GM23338 (cell line): ENCODE data around the gene SIRPB1. TPM values are rescaled to one million over a fixed set of nuclear protein-coding genes. Genes with fewer than 3 reads are reported as not detected.

Source experiments
- ATAC-seq: fragments of 200-7000 bp; cut with Tn5 transposase; 3 replicates; pipeline ENCODE4 v1.9.1; 2020
- DNase-seq: peaks from one replicate; pipeline ENCODE4 v3.0.0-alpha.2; 2015; ENCODE audit warnings: low spot score
- H2AFZ ChIP-seq: fragments of 200-600 bp; sonication (generic); 2 replicates; pipeline ENCODE4 v1.8.0; 2016; ENCODE audit warnings: antibody characterized with exemption, mild to moderate bottlenecking, moderate library complexity
- H3F3A ChIP-seq: fragments of 200-600 bp; sonication (generic); replicated peaks from 2 replicates; pipeline ENCODE4 v1.8.0; 2017; ENCODE audit warnings: antibody characterized with exemption, mixed run types, low read depth
- H3K27ac ChIP-seq: fragments of 200-600 bp; sonication (generic); 2 replicates; pipeline ENCODE4 v1.6.1; 2016; ENCODE audit warnings: low read depth
- H3K27me3 ChIP-seq: fragments of 200-600 bp; sonication (generic); 2 replicates; pipeline ENCODE4 v1.8.0; 2016; ENCODE audit warnings: mild to moderate bottlenecking, mixed run types, moderate library complexity; ENCODE audit not compliant: insufficient read depth
- H3K36me3 ChIP-seq: fragments of 200-600 bp; sonication (generic); 2 replicates; pipeline ENCODE4 v1.8.0; 2016; ENCODE audit warnings: mild to moderate bottlenecking; ENCODE audit not compliant: insufficient read depth
- H3K4me1 ChIP-seq: fragments of 200-600 bp; sonication (generic); 2 replicates; pipeline ENCODE4 v1.8.0; 2016; ENCODE audit warnings: mild to moderate bottlenecking, moderate library complexity; ENCODE audit not compliant: insufficient read depth
- H3K4me2 ChIP-seq: fragments of 200-600 bp; sonication (generic); 2 replicates; pipeline ENCODE4 v1.7.1; 2017; ENCODE audit warnings: mixed run types
- H3K4me3 ChIP-seq: fragments of 200-600 bp; sonication (generic); 2 replicates; pipeline ENCODE4 v1.6.1; 2016; ENCODE audit warnings: mixed run types
- H3K79me2 ChIP-seq: fragments of 200-600 bp; sonication (generic); replicated peaks from 2 replicates; pipeline ENCODE4 v1.8.0; 2017; ENCODE audit warnings: mild to moderate bottlenecking; ENCODE audit not compliant: insufficient read depth
- H3K9me2 ChIP-seq: fragments of 200-600 bp; sonication (generic); 2 replicates; pipeline ENCODE4 v1.8.0; 2017; ENCODE audit not compliant: insufficient read depth
- H4K20me1 ChIP-seq: fragments of 200-600 bp; sonication (generic); replicated peaks from 2 replicates; pipeline ENCODE4 v1.8.0; 2017; ENCODE audit warnings: mild to moderate bottlenecking; ENCODE audit not compliant: insufficient read depth
- H3K27ac Mint-ChIP-seq: 2 replicates; pipeline ENCODE4 v1.8.0; 2020; ENCODE audit warnings: inconsistent platforms, mild to moderate bottlenecking, moderate library complexity, mixed read lengths
- H3K27me3 Mint-ChIP-seq: 3 replicates; pipeline ENCODE4 v1.8.0; 2022; ENCODE audit warnings: low read depth, mild to moderate bottlenecking, moderate library complexity, mixed read lengths, inconsistent platforms; ENCODE audit not compliant: insufficient read depth, poor library complexity
- H3K36me3 Mint-ChIP-seq: 3 replicates; pipeline ENCODE4 v1.8.0; 2021; ENCODE audit warnings: low read depth, mild to moderate bottlenecking, inconsistent platforms, moderate library complexity, mixed read lengths
- H3K4me1 Mint-ChIP-seq: 3 replicates; pipeline ENCODE4 v1.8.0; 2020; ENCODE audit warnings: mild to moderate bottlenecking, inconsistent platforms, mixed read lengths
- H3K4me3 Mint-ChIP-seq: 3 replicates; pipeline ENCODE4 v1.8.0; 2021; ENCODE audit warnings: moderate library complexity, mild to moderate bottlenecking, inconsistent platforms, mixed read lengths
- H3K9me3 Mint-ChIP-seq: 3 replicates; pipeline ENCODE4 v1.8.0; 2020; ENCODE audit warnings: moderate library complexity, mild to moderate bottlenecking, inconsistent platforms, mixed read lengths
- CREB1 ChIP-seq: fragments of 250-450 bp; sonication (Bioruptor Pico); IDR thresholded peaks from 2 replicates; pipeline ENCODE4 v1.5.0; 2020; ENCODE audit warnings: low read depth, mild to moderate bottlenecking, moderate library complexity
- CTCF ChIP-seq, 2 experiments: fragments of 200-600 bp in 1 of 2; sonication (generic) in 1 of 2; conservative IDR thresholded peaks; 2 replicates each; pipeline versions ENCODE4 v1.5.1 to v1.6.1; 2016 to 2017; ENCODE audit warnings: antibody characterized with exemption in 2 of 2, low read depth in 2 of 2, mild to moderate bottlenecking in 2 of 2, moderate library complexity in 1 of 2
- ETS1 ChIP-seq: IDR thresholded peaks from 2 replicates; pipeline ENCODE4 v1.6.1; 2016; ENCODE audit warnings: antibody characterized with exemption
- EZH2 ChIP-seq: fragments of 200-600 bp; sonication (generic); IDR thresholded peaks from one replicate; pipeline ENCODE4 v1.8.0; 2017; ENCODE audit warnings: antibody characterized with exemption, mild to moderate bottlenecking, low read depth; ENCODE audit not compliant: unreplicated experiment
- EZH2phosphoT487 ChIP-seq: fragments of 200-600 bp; sonication (generic); IDR thresholded peaks from one replicate; pipeline ENCODE4 v1.8.1; 2018; ENCODE audit warnings: antibody characterized with exemption; ENCODE audit not compliant: unreplicated experiment
- JUNB ChIP-seq: IDR thresholded peaks from one replicate; pipeline ENCODE4 v1.6.1; 2016; ENCODE audit warnings: antibody characterized with exemption; ENCODE audit not compliant: unreplicated experiment
- NANOG ChIP-seq: IDR thresholded peaks from 2 replicates; pipeline ENCODE4 v1.6.1; 2016; ENCODE audit warnings: antibody characterized with exemption, borderline replicate concordance
- POLR2AphosphoS5 ChIP-seq: IDR thresholded peaks from 2 replicates; pipeline ENCODE4 v1.6.1; 2016; ENCODE audit warnings: antibody characterized with exemption, low read depth
- REST ChIP-seq: IDR thresholded peaks from one replicate; pipeline ENCODE4 v1.6.1; 2018; ENCODE audit warnings: antibody characterized with exemption; ENCODE audit not compliant: unreplicated experiment
- STAT1 ChIP-seq: IDR thresholded peaks from one replicate; pipeline ENCODE4 v1.6.1; 2016; ENCODE audit warnings: antibody characterized with exemption; ENCODE audit not compliant: unreplicated experiment
- ZNF114 ChIP-seq: fragments of 250-450 bp; sonication (Bioruptor Pico); IDR thresholded peaks from 2 replicates; pipeline ENCODE4 v1.5.0; 2020; ENCODE audit warnings: mild to moderate bottlenecking, moderate library complexity
- ZNF331 ChIP-seq: fragments of 250-450 bp; sonication (Bioruptor Pico); IDR thresholded peaks from 2 replicates; pipeline ENCODE4 v1.5.0; 2020; ENCODE audit warnings: low read depth, mild to moderate bottlenecking, moderate library complexity
- ZNF462 ChIP-seq: fragments of 250-450 bp; sonication (Bioruptor Pico); IDR thresholded peaks from 2 replicates; pipeline ENCODE4 v1.5.0; 2020; ENCODE audit warnings: mild to moderate bottlenecking, moderate library complexity
- polyA plus RNA-seq: library from polyadenylated mRNA; unstranded; fragments of >200 nt; fragmentation: Nextera tagmentation; extraction: Ambion mirVana; gene quantifications from 2 replicates; pipeline ENCODE4 v1.2.1, GENCODE V29; 2016
- total RNA-seq: library from RNA; depleted of rRNA; stranded (reverse); fragments of >200 nt; shearing (Covaris generic); gene quantifications from 2 replicates; pipeline ENCODE4 v1.2.3, GENCODE V29; 2014

Gene SIRPB1
- total and polyA plus RNA-seq, 2 experiments from 2014 or later = not detected

GRCh38 chr20:1635291-1635979, 15.6 kb upstream of the SIRPB1 start (continued):
- no peak for TF ChIP-seq ETS1

GRCh38 chr20:1633535-1633934, 13.7 kb upstream of the SIRPB1 start:
- H3K79me2 ChIP-seq = no peaks in the 10 kb centered on the region
- H3K4me1 ChIP-seq = peaks cover 14% of the 10 kb centered on the region
- H3K27ac Mint-ChIP-seq = no peak overlapping the region
- no peak for TF ChIP-seq ZNF114 (CRISPR knock-in tag)
- TF ChIP-seq STAT1 = no peak
- TF ChIP-seq ZNF462 (CRISPR knock-in tag) = no peak
- TF ChIP-seq POLR2AphosphoS5 = no peak
- TF ChIP-seq CREB1 = no peak
- no peak for TF ChIP-seq NANOG
- TF ChIP-seq REST = no peak
- no peak for TF ChIP-seq ZNF331 (CRISPR knock-in tag)
- TF ChIP-seq EZH2 = no peak
- no peak for TF ChIP-seq JUNB
- TF ChIP-seq CTCF (conservative IDR thresholded peaks at IDR 0.05; ENCODE audit: low read depth in 2 of 2) = no peak
- no peak for TF ChIP-seq EZH2phosphoT487

More at GRCh38 chr20:1633535-1633934, 13.7 kb upstream of the SIRPB1 start:
- Mint-ChIP-seq H3K4me1 (peaks cover 34% of the 10 kb centered on the region), H3K27me3 (peaks cover 12% of the 10 kb centered on the region), H3K9me3 (peaks cover 4% of the 10 kb centered on the region), H3K36me3 (no peaks in the 10 kb centered on the region), H3K4me3 (no peak overlapping the region)
- H3K4me3 ChIP-seq = no peak overlapping the region
- no peaks in the 10 kb centered on the region for H3K36me3 ChIP-seq
- H3K4me2 ChIP-seq = no peak overlapping the region
- H3K9me2 ChIP-seq = peaks cover 6% of the 10 kb centered on the region; the same call in 1 of the 2 replicates
- no peaks in the 10 kb centered on the region for H3K27me3 ChIP-seq
- no peak overlapping the region for H3K27ac ChIP-seq
- peak overlapping the region; percentile 66; the same call in 1 of the 2 replicates for H2AFZ ChIP-seq
- no peak for DNase-seq
- H4K20me1 ChIP-seq = no peaks in the 10 kb centered on the region
- H3F3A ChIP-seq = no peaks in the 10 kb centered on the region
- no peak for ATAC-seq
